Mucosa of descending colon (tissue), 3 donors: ENCODE measurements around the gene HOXA6. TPM values are rescaled to one million over a fixed set of nuclear protein-coding genes. Genes with fewer than 3 reads are reported as not detected.
A peak's percentile ranks its signal among the peaks of the same experiment; 100 is the strongest.

Experiments used
- ATAC-seq: fragments of 200-7000 bp; cut with Tn5 transposase; one replicate; pipeline ENCODE4 v1.9.1; 2020; ENCODE audit warnings: mild to moderate bottlenecking, moderate library complexity
- DNase-seq, 3 donors: peaks; one replicate each; pipeline ENCODE4 v3.0.0-alpha.2; 2020
- H3K36me3 ChIP-seq: fragments of 200-600 bp; one replicate; pipeline ENCODE4 v1.8.0; 2021; ENCODE audit warnings: low read depth, mild to moderate bottlenecking
- H3K4me1 ChIP-seq: fragments of 200-600 bp; one replicate; pipeline ENCODE4 v1.8.0; 2021; ENCODE audit warnings: low read depth, mild to moderate bottlenecking
- H3K4me3 ChIP-seq: fragments of 200-600 bp; one replicate; pipeline ENCODE4 v1.8.0; 2021; ENCODE audit warnings: mild to moderate bottlenecking
- H3K9me3 ChIP-seq: fragments of 200-600 bp; one replicate; pipeline ENCODE4 v1.8.0; 2021; ENCODE audit warnings: mild to moderate bottlenecking
- intact Hi-C, 2 donors: fragments of 100-400 bp; cut with DNase I in 1 of 2; cut with micrococcal nuclease in 1 of 2; formaldehyde crosslinking; loops; one replicate each; pipeline versions ENCODE4 v1.11.0 to v1.11.1; 2022; cut with DNase I, micrococcal nuclease
- total RNA-seq, 3 donors: library from RNA; stranded (reverse); fragmentation: NEBNext Ultra II Directional in 2 of 3; extraction: Animal tissue kit (Norgen Biotek cat#: 25700) in 2 of 3; gene quantifications; one replicate each; pipeline versions ENCODE4 v1.2.1 to v1.2.4, GENCODE V29; 2021 to 2023
- TF ChIP-seq, protein P1 (sequence below): fragments of 200-600 bp; IDR thresholded peaks from one replicate; pipeline ENCODE4 v1.8.0; 2022; ENCODE audit warnings: antibody characterized with exemption, mild to moderate bottlenecking
- donor health status: DM: no; HTN: no; CAD: no; lungs with moderate emphysema.
- donor health status: DM: no; HTN: no; CAD: no.
- donor health status: DM: no; HTN: yes; CAD: no.

HOXA6 gene
- total RNA-seq, 3 donors from 2014 or later = 20.2 to 39.5 (median 20.5) TPM

DNA sequence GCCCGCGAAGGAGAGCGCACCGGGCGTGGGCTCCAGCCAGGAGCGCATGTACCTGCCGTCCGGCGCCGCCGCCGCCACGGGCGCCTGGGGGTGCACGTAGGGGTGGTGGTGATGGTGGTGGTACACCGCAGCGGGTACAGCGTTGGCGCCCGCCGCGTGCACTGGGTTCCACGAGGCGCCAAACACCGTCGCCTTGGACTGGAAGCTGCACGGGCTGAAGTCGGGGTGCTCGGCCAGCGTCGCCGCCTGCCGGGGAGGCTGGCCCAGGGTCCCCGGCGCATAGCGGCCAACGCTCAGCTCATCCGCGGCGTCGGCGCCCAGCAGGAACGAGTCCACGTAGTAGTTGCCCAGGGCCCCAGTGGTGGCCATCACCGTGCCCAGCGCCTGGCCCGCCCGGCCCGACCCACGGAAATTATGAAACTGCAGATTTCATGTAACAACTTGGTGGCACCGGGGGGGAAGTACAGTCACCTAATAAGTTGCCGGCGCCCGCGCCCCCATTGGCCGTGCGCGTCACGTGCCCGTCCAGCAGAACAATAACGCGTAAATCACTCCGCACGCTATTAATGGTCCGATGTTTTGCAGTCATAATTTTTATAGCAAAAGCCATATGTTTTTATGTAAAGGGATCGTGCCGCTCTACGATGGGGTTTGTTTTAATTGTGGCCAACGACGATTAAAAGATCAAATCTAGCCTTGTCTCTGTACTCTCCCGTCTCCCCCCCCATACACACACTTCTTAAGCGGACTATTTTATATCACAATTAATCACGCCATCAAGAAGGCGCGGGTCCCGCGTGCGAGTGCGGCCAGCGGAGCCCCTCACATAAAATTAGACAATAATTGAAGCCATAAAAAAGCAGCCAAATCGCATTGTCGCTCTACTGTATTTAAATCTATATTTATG lies 17.8 kb upstream of the HOXA6 start, which contains the start of gene HOXA9:
Gene HOXA9 (minus strand): TSS at position 449 of the 907 bp plus-strand sequence. CDS start 80 bp downstream, at position 369.
- Histone ChIP-seq H3K4me1 (peaks cover 10% of the 10 kb centered on the region), H3K36me3 (no peaks in the 10 kb centered on the region), H3K4me3 (peak within 1 kb of the TSS; percentile 48), H3K9me3 (no peaks in the 10 kb centered on the region)
- TF ChIP-seq, protein P1, sequence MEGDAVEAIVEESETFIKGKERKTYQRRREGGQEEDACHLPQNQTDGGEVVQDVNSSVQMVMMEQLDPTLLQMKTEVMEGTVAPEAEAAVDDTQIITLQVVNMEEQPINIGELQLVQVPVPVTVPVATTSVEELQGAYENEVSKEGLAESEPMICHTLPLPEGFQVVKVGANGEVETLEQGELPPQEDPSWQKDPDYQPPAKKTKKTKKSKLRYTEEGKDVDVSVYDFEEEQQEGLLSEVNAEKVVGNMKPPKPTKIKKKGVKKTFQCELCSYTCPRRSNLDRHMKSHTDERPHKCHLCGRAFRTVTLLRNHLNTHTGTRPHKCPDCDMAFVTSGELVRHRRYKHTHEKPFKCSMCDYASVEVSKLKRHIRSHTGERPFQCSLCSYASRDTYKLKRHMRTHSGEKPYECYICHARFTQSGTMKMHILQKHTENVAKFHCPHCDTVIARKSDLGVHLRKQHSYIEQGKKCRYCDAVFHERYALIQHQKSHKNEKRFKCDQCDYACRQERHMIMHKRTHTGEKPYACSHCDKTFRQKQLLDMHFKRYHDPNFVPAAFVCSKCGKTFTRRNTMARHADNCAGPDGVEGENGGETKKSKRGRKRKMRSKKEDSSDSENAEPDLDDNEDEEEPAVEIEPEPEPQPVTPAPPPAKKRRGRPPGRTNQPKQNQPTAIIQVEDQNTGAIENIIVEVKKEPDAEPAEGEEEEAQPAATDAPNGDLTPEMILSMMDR = no peak
- peak; percentile 26 for ATAC-seq
- DNase-seq = peak; percentile 88 to 93 (median 88)
- intact Hi-C loops = loop anchor here (5.0 to 10.0 kb wide), 2 partner anchors 1301 to 1308 kb away; no protein-coding TSS in a partner anchor

DNA sequence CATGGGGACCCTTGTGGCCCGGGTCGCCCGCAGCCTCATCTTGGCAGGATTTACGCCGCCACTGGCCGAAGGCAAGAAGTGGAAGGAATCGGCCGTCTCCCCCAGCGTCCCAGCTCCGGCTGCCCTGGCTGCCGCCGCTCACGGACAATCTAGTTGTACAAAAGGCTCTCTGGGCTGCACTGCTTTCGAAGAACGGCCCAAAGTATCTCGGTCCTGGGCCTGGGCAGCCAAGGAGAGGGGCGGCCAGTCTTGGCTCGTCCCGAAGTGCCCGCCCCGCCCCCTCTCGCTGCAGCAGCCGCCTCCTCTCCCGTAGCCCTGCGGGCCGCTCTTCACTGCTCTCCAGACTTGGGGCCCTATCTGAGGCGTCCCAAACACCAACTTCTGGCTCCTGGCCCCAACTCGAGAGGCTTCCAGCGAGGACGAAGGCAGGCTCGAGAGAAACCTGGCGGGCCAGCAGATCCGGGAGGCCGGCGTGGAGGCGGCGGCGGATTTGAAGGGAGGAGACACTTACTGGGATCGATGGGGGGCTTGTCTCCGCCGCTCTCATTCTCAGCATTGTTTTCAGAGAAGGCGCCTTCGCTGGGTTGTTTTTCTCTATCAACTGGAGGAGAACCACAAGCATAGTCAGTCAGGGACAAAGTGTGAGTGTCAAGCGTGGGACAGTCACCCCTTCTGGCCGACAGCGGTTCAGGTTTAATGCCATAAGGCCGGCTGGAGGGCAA lies 17.0 kb upstream of the HOXA6 start:
- H3K4me3 ChIP-seq = peak overlapping the region; percentile 48
- DNase-seq (peak in 2 of 3 donors; percentile 66 to 76), ATAC-seq (no peak)
- TF ChIP-seq, protein P1 = no peak
- no peaks in the 10 kb centered on the region for H3K9me3 ChIP-seq
- intact Hi-C loops = loop anchor here (5.0 to 10.0 kb wide), 3 partner anchors 797 to 1307 kb away; no protein-coding TSS in a partner anchor
- no peaks in the 10 kb centered on the region for H3K36me3 ChIP-seq
- H3K4me1 ChIP-seq = peaks cover 10% of the 10 kb centered on the region

DNA sequence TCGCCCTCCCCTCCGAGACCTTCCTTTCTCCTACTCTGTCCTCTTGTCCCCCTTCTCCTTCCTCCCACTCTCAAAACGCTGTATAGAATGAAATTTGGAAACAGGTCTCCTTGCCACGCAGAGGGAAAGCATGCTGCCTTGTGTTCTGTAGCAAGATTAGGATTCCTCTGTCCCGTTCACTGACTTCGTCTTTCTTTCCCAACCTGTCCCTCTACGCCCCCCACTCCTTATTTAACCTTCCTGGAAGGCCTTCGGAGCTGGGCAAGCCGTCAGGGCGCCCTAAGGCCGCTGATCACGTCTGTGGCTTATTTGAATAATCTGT lies 16.4 kb upstream of the HOXA6 start:
- Histone ChIP-seq H3K36me3 (no peaks in the 10 kb centered on the region), H3K4me3 (peak overlapping the region; percentile 48), H3K4me1 (peaks cover 10% of the 10 kb centered on the region), H3K9me3 (no peaks in the 10 kb centered on the region)
- intact Hi-C loops = loop anchor here (5.0 to 10.0 kb wide), 2 partner anchors 797 to 1299 kb away; no protein-coding TSS in a partner anchor
- TF ChIP-seq, protein P1 = no peak
- ATAC-seq = no peak
- DNase-seq = no peak

DNA sequence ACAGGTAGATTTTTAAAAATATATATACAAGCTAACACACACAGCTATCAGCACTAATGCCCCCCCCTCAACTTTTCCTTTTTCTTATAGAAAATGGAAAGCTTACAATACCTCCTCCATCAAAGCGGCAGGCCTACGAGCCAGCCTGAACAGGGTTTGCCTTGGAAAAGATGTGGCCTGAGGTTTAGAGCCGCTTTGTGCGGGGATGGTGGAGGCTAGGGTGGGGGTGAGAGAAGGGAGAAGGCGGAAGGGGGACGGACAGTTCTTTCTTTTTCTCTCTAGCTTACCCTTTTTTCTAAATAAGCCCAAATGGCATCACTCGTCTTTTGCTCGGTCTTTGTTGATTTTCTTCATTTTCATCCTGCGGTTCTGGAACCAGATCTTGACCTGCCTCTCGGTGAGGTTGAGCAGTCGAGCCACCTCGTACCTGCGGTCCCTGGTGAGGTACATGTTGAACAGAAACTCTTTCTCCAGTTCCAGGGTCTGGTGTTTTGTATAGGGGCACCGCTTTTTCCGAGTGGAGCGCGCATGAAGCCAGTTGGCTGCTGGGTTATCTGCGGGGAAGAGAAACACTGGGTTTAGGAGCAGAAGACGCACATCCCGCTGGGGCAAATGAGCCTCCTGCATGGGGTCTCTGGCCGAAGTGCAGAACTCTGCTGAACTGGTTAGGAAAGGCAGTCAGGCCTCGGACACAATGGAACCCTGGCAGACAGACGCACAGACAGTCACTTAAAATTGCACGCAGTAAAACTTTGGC lies 15.9 kb upstream of the HOXA6 start:
- Histone ChIP-seq H3K36me3 (no peaks in the 10 kb centered on the region), H3K4me3 (peak overlapping the region; percentile 48), H3K4me1 (peaks cover 10% of the 10 kb centered on the region), H3K9me3 (no peaks in the 10 kb centered on the region)
- DNase-seq (peak in 1 of 3 donors; percentile 49), ATAC-seq (no peak)
- intact Hi-C loops = loop anchor here (5.0 to 10.0 kb wide), 2 partner anchors 796 to 1299 kb away; no protein-coding TSS in a partner anchor
- TF ChIP-seq, protein P1 = no peak
